ENCODE results near the gene ATG10.

The ATG10 gene

GRCh38 chr5:82301190-82301589 is 329.4 kb downstream of the ATG10 start:
- H3K27ac ChIP-seq = no peak overlapping the region
- in situ Hi-C loops (cut with HindIII; ENCODE audit: low pct_ligation_motif_present, low sequenced_read_pairs) = no loop called here

More at GRCh38 chr5:82301190-82301589, 329.4 kb downstream of the ATG10 start:
- no peaks in the 10 kb centered on the region for H3K27me3 ChIP-seq (replicated peaks)
- no peak for DNase-seq
- no peaks in the 10 kb centered on the region for H3K36me3 ChIP-seq (replicated peaks)
- no peak for TF ChIP-seq CTCF (IDR thresholded peaks at IDR 0.05; ENCODE audit: low read depth, low read length, missing control alignments)
- H3K4me3 ChIP-seq (ENCODE audit: low read depth, low read length) = no peak overlapping the region
